K562 (cell line): ENCODE measurements around the gene DPEP2. TPM values are rescaled to one million over a fixed set of nuclear protein-coding genes. Genes with fewer than 3 reads are reported as not detected.
A peak's percentile ranks its signal among the peaks of the same experiment; 100 is the strongest.

Experiments used
- CXXC5 ChIP-seq: fragments of 250-450 bp; sonication (Bioruptor Pico); IDR thresholded peaks from 2 replicates; pipeline ENCODE4 v1.8.0; 2022; ENCODE audit warnings: inconsistent platforms, mild to moderate bottlenecking, moderate library complexity
- EP400 ChIP-seq: fragments of 450-650 bp; IDR thresholded peaks from 2 replicates; pipeline ENCODE4 v1.6.1; 2017; ENCODE audit warnings: antibody characterized with exemption, mild to moderate bottlenecking, moderate library complexity
- RAD21 ChIP-seq, 2 experiments: fragments of 250-450 bp in 1 of 2; fragments of 450-650 bp in 1 of 2; sonication (Bioruptor Pico) in 1 of 2; formaldehyde crosslinking in 1 of 2; IDR thresholded peaks in 1 of 2; conservative IDR thresholded peaks in 1 of 2; 2 replicates each; pipeline versions ENCODE4 v1.4.0 to v1.8.0; 2020 to 2022; ENCODE audit warnings: mild to moderate bottlenecking in 2 of 2, moderate library complexity in 1 of 2
- SREBF2 ChIP-seq: sonication (generic); formaldehyde crosslinking; IDR thresholded peaks from 2 replicates; pipeline ENCODE4 v1.4.0; 2020; ENCODE audit warnings: mild to moderate bottlenecking, missing genetic modification reagents
- ZNF282 ChIP-seq: sonication (generic); formaldehyde crosslinking; IDR thresholded peaks from 2 replicates; pipeline ENCODE4 v1.8.1; 2023; ENCODE audit warnings: missing genetic modification reagents
- ZNF512 ChIP-seq: IDR thresholded peaks from 2 replicates; pipeline ENCODE4 v1.6.1; 2016; ENCODE audit warnings: missing genetic modification characterization, missing compliant biosample characterization
- ZNF717 ChIP-seq: fragments of 250-450 bp; sonication (Bioruptor Pico); IDR thresholded peaks from 2 replicates; pipeline ENCODE4 v1.5.0; 2021
- polyA plus RNA-seq, 8 experiments: library from polyadenylated mRNA; depleted of rRNA in 4 of 8; stranded (reverse) in 5 of 8; unstranded in 3 of 8; fragments of >200 nt; fragmentation: Nextera tagmentation in 2 of 8; fragmentation: Illumina TruSeq in 1 of 8; extraction: Ambion mirVana in 2 of 8; extraction: Trizol in 1 of 8; gene quantifications; 2 replicates each; pipeline versions ENCODE4 v1.2.1 to v1.2.3, GENCODE V29; 2011 to 2014; ENCODE audit warnings: inconsistent platforms in 1 of 8, missing spikeins in 1 of 8
- total RNA-seq, 7 experiments: library from RNA; depleted of rRNA in 6 of 7; stranded (reverse); fragments of >200 nt in 6 of 7; fragmentation: Illumina TruSeq in 2 of 7; extraction: Trizol in 2 of 7; gene quantifications; 2 replicates each; pipeline versions ENCODE4 v1.2.1 to v1.2.3, GENCODE V29; 2011 to 2021; ENCODE audit warnings: low replicate concordance in 1 of 7
- TF ChIP-seq, protein P1 (sequence below): fragments of 250-450 bp; sonication (Bioruptor Pico); IDR thresholded peaks from 2 replicates; pipeline ENCODE4 v1.9.0; 2021; ENCODE audit warnings: mild to moderate bottlenecking, inconsistent platforms
- TF ChIP-seq, protein P2 (sequence below), 3 experiments: IDR thresholded peaks in 2 of 3; conservative IDR thresholded peaks in 1 of 3; 2 replicates each; pipeline ENCODE4 v1.5.1; 2011 to 2012; ENCODE audit warnings: low read length in 3 of 3, mild to moderate bottlenecking in 3 of 3, control low read depth in 2 of 3, improper control_type of control experiment in 1 of 3, inconsistent platforms in 1 of 3, low read depth in 1 of 3, mixed read lengths in 1 of 3, moderate library complexity in 1 of 3; ENCODE audit not compliant: insufficient read depth in 2 of 3
- TF ChIP-seq, protein P3 (sequence below): sonication (generic); formaldehyde crosslinking; IDR thresholded peaks from 2 replicates; pipeline ENCODE4 v1.8.0; 2022; ENCODE audit warnings: mild to moderate bottlenecking, missing genetic modification reagents
- TF ChIP-seq, protein P4 (sequence below): fragments of 250-450 bp; sonication (Bioruptor Pico); IDR thresholded peaks from 2 replicates; pipeline ENCODE4 v1.4.0; 2020; ENCODE audit warnings: mild to moderate bottlenecking, moderate library complexity

The DPEP2 gene
- total and polyA plus RNA-seq, 9 of the 15 experiments (the other 6 are each of a cell fraction or from before 2014, with no cell fraction given) = 0.14 to 1.2 (median 0.38) TPM

GRCh38 chr16:68022728-68023537, 23.6 kb upstream of the DPEP2 start, which contains the start of the genes DDX28 and DUS2 (continued):
- TF ChIP-seq, protein P1, sequence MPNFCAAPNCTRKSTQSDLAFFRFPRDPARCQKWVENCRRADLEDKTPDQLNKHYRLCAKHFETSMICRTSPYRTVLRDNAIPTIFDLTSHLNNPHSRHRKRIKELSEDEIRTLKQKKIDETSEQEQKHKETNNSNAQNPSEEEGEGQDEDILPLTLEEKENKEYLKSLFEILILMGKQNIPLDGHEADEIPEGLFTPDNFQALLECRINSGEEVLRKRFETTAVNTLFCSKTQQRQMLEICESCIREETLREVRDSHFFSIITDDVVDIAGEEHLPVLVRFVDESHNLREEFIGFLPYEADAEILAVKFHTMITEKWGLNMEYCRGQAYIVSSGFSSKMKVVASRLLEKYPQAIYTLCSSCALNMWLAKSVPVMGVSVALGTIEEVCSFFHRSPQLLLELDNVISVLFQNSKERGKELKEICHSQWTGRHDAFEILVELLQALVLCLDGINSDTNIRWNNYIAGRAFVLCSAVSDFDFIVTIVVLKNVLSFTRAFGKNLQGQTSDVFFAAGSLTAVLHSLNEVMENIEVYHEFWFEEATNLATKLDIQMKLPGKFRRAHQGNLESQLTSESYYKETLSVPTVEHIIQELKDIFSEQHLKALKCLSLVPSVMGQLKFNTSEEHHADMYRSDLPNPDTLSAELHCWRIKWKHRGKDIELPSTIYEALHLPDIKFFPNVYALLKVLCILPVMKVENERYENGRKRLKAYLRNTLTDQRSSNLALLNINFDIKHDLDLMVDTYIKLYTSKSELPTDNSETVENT (CRISPR knock-in tag) = peak; percentile 75; the same call in 1 of the 2 replicates
- TF ChIP-seq EP400 = peak; percentile 99
- TF ChIP-seq, protein P2, sequence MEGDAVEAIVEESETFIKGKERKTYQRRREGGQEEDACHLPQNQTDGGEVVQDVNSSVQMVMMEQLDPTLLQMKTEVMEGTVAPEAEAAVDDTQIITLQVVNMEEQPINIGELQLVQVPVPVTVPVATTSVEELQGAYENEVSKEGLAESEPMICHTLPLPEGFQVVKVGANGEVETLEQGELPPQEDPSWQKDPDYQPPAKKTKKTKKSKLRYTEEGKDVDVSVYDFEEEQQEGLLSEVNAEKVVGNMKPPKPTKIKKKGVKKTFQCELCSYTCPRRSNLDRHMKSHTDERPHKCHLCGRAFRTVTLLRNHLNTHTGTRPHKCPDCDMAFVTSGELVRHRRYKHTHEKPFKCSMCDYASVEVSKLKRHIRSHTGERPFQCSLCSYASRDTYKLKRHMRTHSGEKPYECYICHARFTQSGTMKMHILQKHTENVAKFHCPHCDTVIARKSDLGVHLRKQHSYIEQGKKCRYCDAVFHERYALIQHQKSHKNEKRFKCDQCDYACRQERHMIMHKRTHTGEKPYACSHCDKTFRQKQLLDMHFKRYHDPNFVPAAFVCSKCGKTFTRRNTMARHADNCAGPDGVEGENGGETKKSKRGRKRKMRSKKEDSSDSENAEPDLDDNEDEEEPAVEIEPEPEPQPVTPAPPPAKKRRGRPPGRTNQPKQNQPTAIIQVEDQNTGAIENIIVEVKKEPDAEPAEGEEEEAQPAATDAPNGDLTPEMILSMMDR (IDR thresholded peaks at IDR 0.05 in 2 of 3, conservative IDR thresholded peaks at IDR 0.05 in 1 of 3; ENCODE audit: insufficient read depth in 2 of 3, low read depth in 1 of 3, low read length in 3 of 3) = 0 out of 6 replicates have a peak, but pooled peaks of 1 of the 3 experiments have one; percentile 1
- TF ChIP-seq ZNF512 (tag) = no peak
- TF ChIP-seq ZNF717 (CRISPR knock-in tag) = no peak
- TF ChIP-seq ZNF282 (CRISPR knock-in tag) = peak; percentile 55
- TF ChIP-seq SREBF2 = no peak
- no peak; a peak in 1 of 4 replicates for TF ChIP-seq RAD21 (CRISPR knock-in tag; conservative IDR thresholded peaks at IDR 0.05 in 1 of 2, IDR thresholded peaks at IDR 0.05 in 1 of 2)
- TF ChIP-seq, protein P3, sequence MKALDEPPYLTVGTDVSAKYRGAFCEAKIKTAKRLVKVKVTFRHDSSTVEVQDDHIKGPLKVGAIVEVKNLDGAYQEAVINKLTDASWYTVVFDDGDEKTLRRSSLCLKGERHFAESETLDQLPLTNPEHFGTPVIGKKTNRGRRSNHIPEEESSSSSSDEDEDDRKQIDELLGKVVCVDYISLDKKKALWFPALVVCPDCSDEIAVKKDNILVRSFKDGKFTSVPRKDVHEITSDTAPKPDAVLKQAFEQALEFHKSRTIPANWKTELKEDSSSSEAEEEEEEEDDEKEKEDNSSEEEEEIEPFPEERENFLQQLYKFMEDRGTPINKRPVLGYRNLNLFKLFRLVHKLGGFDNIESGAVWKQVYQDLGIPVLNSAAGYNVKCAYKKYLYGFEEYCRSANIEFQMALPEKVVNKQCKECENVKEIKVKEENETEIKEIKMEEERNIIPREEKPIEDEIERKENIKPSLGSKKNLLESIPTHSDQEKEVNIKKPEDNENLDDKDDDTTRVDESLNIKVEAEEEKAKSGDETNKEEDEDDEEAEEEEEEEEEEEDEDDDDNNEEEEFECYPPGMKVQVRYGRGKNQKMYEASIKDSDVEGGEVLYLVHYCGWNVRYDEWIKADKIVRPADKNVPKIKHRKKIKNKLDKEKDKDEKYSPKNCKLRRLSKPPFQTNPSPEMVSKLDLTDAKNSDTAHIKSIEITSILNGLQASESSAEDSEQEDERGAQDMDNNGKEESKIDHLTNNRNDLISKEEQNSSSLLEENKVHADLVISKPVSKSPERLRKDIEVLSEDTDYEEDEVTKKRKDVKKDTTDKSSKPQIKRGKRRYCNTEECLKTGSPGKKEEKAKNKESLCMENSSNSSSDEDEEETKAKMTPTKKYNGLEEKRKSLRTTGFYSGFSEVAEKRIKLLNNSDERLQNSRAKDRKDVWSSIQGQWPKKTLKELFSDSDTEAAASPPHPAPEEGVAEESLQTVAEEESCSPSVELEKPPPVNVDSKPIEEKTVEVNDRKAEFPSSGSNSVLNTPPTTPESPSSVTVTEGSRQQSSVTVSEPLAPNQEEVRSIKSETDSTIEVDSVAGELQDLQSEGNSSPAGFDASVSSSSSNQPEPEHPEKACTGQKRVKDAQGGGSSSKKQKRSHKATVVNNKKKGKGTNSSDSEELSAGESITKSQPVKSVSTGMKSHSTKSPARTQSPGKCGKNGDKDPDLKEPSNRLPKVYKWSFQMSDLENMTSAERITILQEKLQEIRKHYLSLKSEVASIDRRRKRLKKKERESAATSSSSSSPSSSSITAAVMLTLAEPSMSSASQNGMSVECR = peak; percentile 92
- peak; percentile 87 for TF ChIP-seq CXXC5 (CRISPR knock-in tag)
- TF ChIP-seq, protein P4, sequence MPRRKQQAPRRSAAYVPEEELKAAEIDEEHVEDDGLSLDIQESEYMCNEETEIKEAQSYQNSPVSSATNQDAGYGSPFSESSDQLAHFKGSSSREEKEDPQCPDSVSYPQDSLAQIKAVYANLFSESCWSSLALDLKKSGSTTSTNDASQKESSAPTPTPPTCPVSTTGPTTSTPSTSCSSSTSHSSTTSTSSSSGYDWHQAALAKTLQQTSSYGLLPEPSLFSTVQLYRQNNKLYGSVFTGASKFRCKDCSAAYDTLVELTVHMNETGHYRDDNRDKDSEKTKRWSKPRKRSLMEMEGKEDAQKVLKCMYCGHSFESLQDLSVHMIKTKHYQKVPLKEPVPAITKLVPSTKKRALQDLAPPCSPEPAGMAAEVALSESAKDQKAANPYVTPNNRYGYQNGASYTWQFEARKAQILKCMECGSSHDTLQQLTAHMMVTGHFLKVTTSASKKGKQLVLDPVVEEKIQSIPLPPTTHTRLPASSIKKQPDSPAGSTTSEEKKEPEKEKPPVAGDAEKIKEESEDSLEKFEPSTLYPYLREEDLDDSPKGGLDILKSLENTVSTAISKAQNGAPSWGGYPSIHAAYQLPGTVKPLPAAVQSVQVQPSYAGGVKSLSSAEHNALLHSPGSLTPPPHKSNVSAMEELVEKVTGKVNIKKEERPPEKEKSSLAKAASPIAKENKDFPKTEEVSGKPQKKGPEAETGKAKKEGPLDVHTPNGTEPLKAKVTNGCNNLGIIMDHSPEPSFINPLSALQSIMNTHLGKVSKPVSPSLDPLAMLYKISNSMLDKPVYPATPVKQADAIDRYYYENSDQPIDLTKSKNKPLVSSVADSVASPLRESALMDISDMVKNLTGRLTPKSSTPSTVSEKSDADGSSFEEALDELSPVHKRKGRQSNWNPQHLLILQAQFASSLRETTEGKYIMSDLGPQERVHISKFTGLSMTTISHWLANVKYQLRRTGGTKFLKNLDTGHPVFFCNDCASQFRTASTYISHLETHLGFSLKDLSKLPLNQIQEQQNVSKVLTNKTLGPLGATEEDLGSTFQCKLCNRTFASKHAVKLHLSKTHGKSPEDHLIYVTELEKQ (CRISPR knock-in tag) = no peak
